HCT116 (cell line): ENCODE measurements around the gene TRAF3IP1. TPM values are rescaled to one million over a fixed set of nuclear protein-coding genes. Genes with fewer than 3 reads are reported as not detected.

Experiments used
- ATAC-seq: fragments of 200-7000 bp; cut with Tn5 transposase; 2 replicates; pipeline ENCODE4 v1.9.1; 2020; ENCODE audit warnings: mild to moderate bottlenecking, moderate library complexity
- BruUV-seq: library from RNA; stranded (reverse); fragments of 400-500 nt; replicated peaks from 2 replicates; lab custom pipeline; 2021; lab: Mats Ljungman, UMichigan
- CTCF ChIA-PET: fragments of 300-600 bp; sonication (Branson Sonifier 250); formaldehyde crosslinking; loops from one replicate; lab custom pipeline; 2021; ENCODE audit warnings: antibody characterized with exemption; lab: Charles Lee
- POLR2A ChIA-PET: fragments of 300-600, 350-600 bp; sonication (Branson Sonifier 250); formaldehyde crosslinking; loops from one replicate; lab custom pipeline; 2021; ENCODE audit warnings: antibody characterized with exemption; lab: Charles Lee
- RAD21 ChIA-PET, 2 experiments: fragments of 300-600 bp; sonication (Branson Sonifier 250); formaldehyde crosslinking; loops; one replicate each; lab custom pipeline; 2023; ENCODE audit warnings: low total read pairs in 2 of 2; ENCODE audit not compliant: uncharacterized antibody in 2 of 2, unreplicated experiment in 2 of 2, low non-redundant PET in 1 of 2; lab: Charles Lee
- DNase-seq: peaks from one replicate; pipeline ENCODE4 v3.0.0-alpha.2; 2010; ENCODE audit warnings: low read depth, low spot score
- H2AFZ ChIP-seq: fragments of 200-600 bp; shearing (Covaris generic), sonication (generic); 2 replicates; pipeline ENCODE4 v1.6.1; 2017; ENCODE audit warnings: low read depth, mixed run types, mixed read lengths, antibody characterized with exemption, low read length; ENCODE audit not compliant: poor library complexity, severe bottlenecking
- H3K27ac ChIP-seq: 2 replicates; pipeline ENCODE4 v1.5.1; 2012; ENCODE audit warnings: low read depth, low read length
- H3K27me3 ChIP-seq: fragments of 200-600 bp; sonication (generic); 2 replicates; pipeline ENCODE4 v1.6.1; 2016; ENCODE audit warnings: mixed run types, low read length, mixed read lengths; ENCODE audit not compliant: insufficient read depth
- H3K36me3 ChIP-seq, 2 experiments: fragments of 200-500 bp in 1 of 2; fragments of 200-600 bp in 1 of 2; sonication (Bioruptor generic) in 1 of 2; sonication (generic) in 1 of 2; 2 replicates each; pipeline versions ENCODE4 v1.5.1 to v1.6.1; 2014 to 2016; ENCODE audit warnings: low read length in 2 of 2, inconsistent platforms in 1 of 2, mixed read lengths in 1 of 2, mixed run types in 1 of 2; ENCODE audit not compliant: insufficient read depth in 2 of 2, control insufficient read depth in 1 of 2
- H3K4me1 ChIP-seq, 2 experiments: fragments of 200-600 bp in 1 of 2; sonication (generic) in 1 of 2; 2 replicates each; pipeline versions ENCODE4 v1.5.1 to v1.6.1; 2012 to 2017; ENCODE audit warnings: low read length in 2 of 2, inconsistent platforms in 1 of 2, mild to moderate bottlenecking in 1 of 2, mixed read lengths in 1 of 2, mixed run types in 1 of 2, moderate library complexity in 1 of 2; ENCODE audit not compliant: insufficient read depth in 2 of 2, control insufficient read depth in 1 of 2
- H3K4me2 ChIP-seq: fragments of 200-600 bp; sonication (generic); 2 replicates; pipeline ENCODE4 v1.6.1; 2017; ENCODE audit warnings: mixed run types, low read length, mixed read lengths
- H3K4me3 ChIP-seq, 2 experiments: fragments of 200-600 bp in 1 of 2; sonication (generic) in 1 of 2; replicated peaks in 1 of 2; 2 replicates each; pipeline ENCODE4 v1.5.1; 2011 to 2016; ENCODE audit warnings: low read length in 2 of 2, control low read depth in 1 of 2, low read depth in 1 of 2, mild to moderate bottlenecking in 1 of 2, mixed read lengths in 1 of 2, mixed run types in 1 of 2
- H3K79me2 ChIP-seq: fragments of 200-600 bp; sonication (generic); 2 replicates; pipeline ENCODE4 v1.6.1; 2017; ENCODE audit warnings: mild to moderate bottlenecking, mixed run types, low read length, moderate library complexity, mixed read lengths; ENCODE audit not compliant: insufficient read depth
- H3K9ac ChIP-seq: fragments of 200-600 bp; sonication (generic); 2 replicates; pipeline ENCODE4 v1.6.1; 2016; ENCODE audit warnings: low read length, mixed read lengths
- H3K9me2 ChIP-seq: fragments of 200-600 bp; sonication (generic), shearing (Covaris generic); 2 replicates; pipeline ENCODE4 v1.6.1; 2017; ENCODE audit warnings: mixed run types, mild to moderate bottlenecking, moderate library complexity; ENCODE audit not compliant: insufficient read depth
- H3K9me3 ChIP-seq, 2 experiments: fragments of 200-500 bp in 1 of 2; fragments of 200-600 bp in 1 of 2; sonication (Bioruptor generic) in 1 of 2; sonication (generic) in 1 of 2; 2 replicates each; pipeline ENCODE4 v1.6.1; 2014 to 2017; ENCODE audit warnings: low read length in 2 of 2, mixed read lengths in 2 of 2, inconsistent platforms in 1 of 2, low read depth in 1 of 2, mild to moderate bottlenecking in 1 of 2, mixed run types in 1 of 2, moderate library complexity in 1 of 2; ENCODE audit not compliant: control insufficient read depth in 1 of 2, insufficient read depth in 1 of 2
- H4K20me1 ChIP-seq: fragments of 200-600 bp; sonication (generic), shearing (Covaris generic); 2 replicates; pipeline ENCODE4 v1.6.1; 2017; ENCODE audit warnings: mixed run types, mild to moderate bottlenecking, moderate library complexity; ENCODE audit not compliant: insufficient read depth
- ATF3 ChIP-seq: IDR thresholded peaks from 2 replicates; pipeline ENCODE4 v1.6.1; 2012
- CEBPB ChIP-seq: IDR thresholded peaks from 2 replicates; pipeline ENCODE4 v1.6.1; 2012; ENCODE audit warnings: low read depth
- ELF1 ChIP-seq: IDR thresholded peaks from 2 replicates; pipeline ENCODE4 v1.6.1; 2012; ENCODE audit warnings: low read depth, borderline replicate concordance
- FOSL1 ChIP-seq: IDR thresholded peaks from 2 replicates; pipeline ENCODE4 v1.6.1; 2012; ENCODE audit warnings: low read depth
- POLR2A ChIP-seq: IDR thresholded peaks from 2 replicates; pipeline ENCODE4 v1.7.0; 2011; ENCODE audit warnings: borderline replicate concordance; ENCODE audit not compliant: insufficient read depth, insufficient read length; ENCODE audit errors: extremely low read depth
- POLR2AphosphoS5 ChIP-seq: IDR thresholded peaks from 2 replicates; pipeline ENCODE4 v1.6.1; 2011; ENCODE audit warnings: mild to moderate bottlenecking, low read depth, low read length, moderate library complexity
- RAD21 ChIP-seq: IDR thresholded peaks from 2 replicates; pipeline ENCODE4 v1.6.1; 2012; ENCODE audit warnings: low read depth, mild to moderate bottlenecking
- SIN3A ChIP-seq: IDR thresholded peaks from 2 replicates; pipeline ENCODE4 v1.6.1; 2012; ENCODE audit warnings: low read depth
- ZFX ChIP-seq: fragments of 450-650 bp; IDR thresholded peaks from 2 replicates; pipeline ENCODE4 v1.6.1; 2017
- ZNF274 ChIP-seq: fragments of 200-500 bp; sonication (Bioruptor generic); IDR thresholded peaks from 2 replicates; pipeline ENCODE4 v1.6.1; 2014; ENCODE audit warnings: mild to moderate bottlenecking, low read depth, low read length, inconsistent platforms
- intact Hi-C: fragments of 100-400 bp; cut with micrococcal nuclease; formaldehyde crosslinking; loops from 2 replicates; pipeline ENCODE4 v1.10.0; 2022
- total RNA-seq: library from RNA; stranded (reverse); gene quantifications from one replicate; pipeline ENCODE4 v1.2.1, GENCODE V29; 2021; ENCODE audit not compliant: unreplicated experiment
- TF ChIP-seq, protein P1 (sequence below): IDR thresholded peaks from 2 replicates; pipeline ENCODE4 v1.6.1; 2011; ENCODE audit warnings: mild to moderate bottlenecking, low read length, moderate library complexity; ENCODE audit not compliant: insufficient replicate concordance; ENCODE audit errors: extremely low read depth
- TF ChIP-seq, protein P2 (sequence below): IDR thresholded peaks from 2 replicates; pipeline ENCODE4 v1.6.1; 2012
- TF ChIP-seq, protein P3 (sequence below): IDR thresholded peaks from 2 replicates; pipeline ENCODE4 v1.6.1; 2012; ENCODE audit warnings: low read depth

The TRAF3IP1 gene
- total RNA-seq, 1 experiment from 2014 or later = 19.4 TPM

DNA sequence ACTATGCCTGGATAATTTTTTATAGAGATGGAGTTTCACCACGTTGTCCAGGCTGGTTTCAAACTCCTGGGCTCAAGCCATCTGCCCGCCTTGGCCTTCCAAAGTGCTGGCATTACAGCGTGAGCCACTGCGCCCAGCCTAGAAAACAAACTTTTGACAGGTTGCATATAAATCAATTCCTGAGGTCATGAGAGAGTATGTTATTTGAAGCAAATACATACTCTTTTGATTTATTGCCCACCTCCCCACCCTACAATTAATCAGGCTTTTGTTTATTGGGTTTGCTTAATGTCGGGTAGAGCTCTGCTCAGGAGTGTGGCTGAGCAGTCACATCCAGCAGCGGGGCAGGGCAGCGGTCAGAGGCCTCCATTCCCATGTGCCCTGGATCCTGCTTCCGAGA, 68.5 kb downstream of the TRAF3IP1 start:
- ChIA-PET CTCF (no interaction called here), RAD21 (no interaction called here), POLR2A (no interaction called here)
- DNase-seq = no peak
- H3K27ac ChIP-seq = no peak overlapping the region
- H3K4me3 ChIP-seq = no peak overlapping the region
- H3K36me3 ChIP-seq = no peaks in the 10 kb centered on the region
- BruUV-seq = no TSS peak
- H3K9me3 ChIP-seq = no peaks in the 10 kb centered on the region
- H3K4me1 ChIP-seq = no peaks in the 10 kb centered on the region
- TF ChIP-seq POLR2AphosphoS5 (no peak), ZFX (no peak), ZNF274 (no peak), SIN3A (no peak), RAD21 (no peak), ATF3 (no peak), POLR2A (no peak), CEBPB (no peak), ELF1 (no peak), FOSL1 (no peak)
- TF ChIP-seq, protein P1, sequence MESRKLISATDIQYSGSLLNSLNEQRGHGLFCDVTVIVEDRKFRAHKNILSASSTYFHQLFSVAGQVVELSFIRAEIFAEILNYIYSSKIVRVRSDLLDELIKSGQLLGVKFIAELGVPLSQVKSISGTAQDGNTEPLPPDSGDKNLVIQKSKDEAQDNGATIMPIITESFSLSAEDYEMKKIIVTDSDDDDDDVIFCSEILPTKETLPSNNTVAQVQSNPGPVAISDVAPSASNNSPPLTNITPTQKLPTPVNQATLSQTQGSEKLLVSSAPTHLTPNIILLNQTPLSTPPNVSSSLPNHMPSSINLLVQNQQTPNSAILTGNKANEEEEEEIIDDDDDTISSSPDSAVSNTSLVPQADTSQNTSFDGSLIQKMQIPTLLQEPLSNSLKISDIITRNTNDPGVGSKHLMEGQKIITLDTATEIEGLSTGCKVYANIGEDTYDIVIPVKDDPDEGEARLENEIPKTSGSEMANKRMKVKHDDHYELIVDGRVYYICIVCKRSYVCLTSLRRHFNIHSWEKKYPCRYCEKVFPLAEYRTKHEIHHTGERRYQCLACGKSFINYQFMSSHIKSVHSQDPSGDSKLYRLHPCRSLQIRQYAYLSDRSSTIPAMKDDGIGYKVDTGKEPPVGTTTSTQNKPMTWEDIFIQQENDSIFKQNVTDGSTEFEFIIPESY = no peak
- TF ChIP-seq, protein P2, sequence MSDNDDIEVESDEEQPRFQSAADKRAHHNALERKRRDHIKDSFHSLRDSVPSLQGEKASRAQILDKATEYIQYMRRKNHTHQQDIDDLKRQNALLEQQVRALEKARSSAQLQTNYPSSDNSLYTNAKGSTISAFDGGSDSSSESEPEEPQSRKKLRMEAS = no peak
- TF ChIP-seq, protein P3, sequence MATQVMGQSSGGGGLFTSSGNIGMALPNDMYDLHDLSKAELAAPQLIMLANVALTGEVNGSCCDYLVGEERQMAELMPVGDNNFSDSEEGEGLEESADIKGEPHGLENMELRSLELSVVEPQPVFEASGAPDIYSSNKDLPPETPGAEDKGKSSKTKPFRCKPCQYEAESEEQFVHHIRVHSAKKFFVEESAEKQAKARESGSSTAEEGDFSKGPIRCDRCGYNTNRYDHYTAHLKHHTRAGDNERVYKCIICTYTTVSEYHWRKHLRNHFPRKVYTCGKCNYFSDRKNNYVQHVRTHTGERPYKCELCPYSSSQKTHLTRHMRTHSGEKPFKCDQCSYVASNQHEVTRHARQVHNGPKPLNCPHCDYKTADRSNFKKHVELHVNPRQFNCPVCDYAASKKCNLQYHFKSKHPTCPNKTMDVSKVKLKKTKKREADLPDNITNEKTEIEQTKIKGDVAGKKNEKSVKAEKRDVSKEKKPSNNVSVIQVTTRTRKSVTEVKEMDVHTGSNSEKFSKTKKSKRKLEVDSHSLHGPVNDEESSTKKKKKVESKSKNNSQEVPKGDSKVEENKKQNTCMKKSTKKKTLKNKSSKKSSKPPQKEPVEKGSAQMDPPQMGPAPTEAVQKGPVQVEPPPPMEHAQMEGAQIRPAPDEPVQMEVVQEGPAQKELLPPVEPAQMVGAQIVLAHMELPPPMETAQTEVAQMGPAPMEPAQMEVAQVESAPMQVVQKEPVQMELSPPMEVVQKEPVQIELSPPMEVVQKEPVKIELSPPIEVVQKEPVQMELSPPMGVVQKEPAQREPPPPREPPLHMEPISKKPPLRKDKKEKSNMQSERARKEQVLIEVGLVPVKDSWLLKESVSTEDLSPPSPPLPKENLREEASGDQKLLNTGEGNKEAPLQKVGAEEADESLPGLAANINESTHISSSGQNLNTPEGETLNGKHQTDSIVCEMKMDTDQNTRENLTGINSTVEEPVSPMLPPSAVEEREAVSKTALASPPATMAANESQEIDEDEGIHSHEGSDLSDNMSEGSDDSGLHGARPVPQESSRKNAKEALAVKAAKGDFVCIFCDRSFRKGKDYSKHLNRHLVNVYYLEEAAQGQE = no peak
- H3K9ac ChIP-seq = no peak overlapping the region
- no peaks in the 10 kb centered on the region for H3K27me3 ChIP-seq
- H4K20me1 ChIP-seq = no peaks in the 10 kb centered on the region
- no peak overlapping the region for H2AFZ ChIP-seq
- no peaks in the 10 kb centered on the region for H3K9me2 ChIP-seq
- intact Hi-C loops = no loop called here
- no peak for ATAC-seq
- H3K4me2 ChIP-seq = no peak overlapping the region
- no peaks in the 10 kb centered on the region for H3K79me2 ChIP-seq
